ENCODE results near the gene GDA. TPM values are rescaled to one million over a fixed set of nuclear protein-coding genes. Genes with fewer than 3 reads are reported as not detected.

GDA gene
- total RNA-seq, 4 donors from 2014 or later = 0.76 to 2.4 TPM; not detected in 2

DNA sequence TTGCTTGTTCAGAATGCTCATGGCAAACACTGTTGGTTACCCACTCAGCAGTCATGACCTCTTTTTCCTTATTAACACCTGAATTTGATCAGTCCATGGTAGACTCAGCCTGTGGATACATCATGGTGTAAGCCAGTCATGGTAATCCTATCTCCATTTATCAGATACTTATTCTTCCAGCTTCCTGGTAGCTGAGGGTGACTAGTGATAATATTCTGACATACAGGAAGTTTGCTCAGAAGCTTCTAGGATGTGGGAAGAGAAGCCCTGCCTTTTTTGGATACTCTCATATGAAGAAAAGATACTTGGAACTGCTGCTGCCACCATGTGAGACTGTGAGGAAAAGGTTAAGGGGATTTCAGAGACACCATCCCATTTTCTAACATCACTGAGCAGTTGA, 7.3 kb downstream of the GDA start:
- Histone ChIP-seq H3K9me3 (no peaks in the 10 kb centered on the region), H3K4me3 (no peak overlapping the region), H3K36me3 (no peaks in the 10 kb centered on the region), H3K27me3 (peaks cover 0 to under 1% (median 0%) of the 10 kb centered on the region in 4 donors), H3K27ac (no peak overlapping the region), H3K4me1 (no peaks in the 10 kb centered on the region)
- no peak for DNase-seq
- intact Hi-C loops (cut with DNase I) = no loop called here
- no peak for TF ChIP-seq POLR2A (IDR thresholded peaks at IDR 0.05)
- no peak for TF ChIP-seq CTCF (IDR thresholded peaks at IDR 0.05)

- WGBS, 2 donors = 69 to 94% methylated on average over 3 of the region's 3 CpGs
- no peaks in the 10 kb centered on the region for H3K9me3 ChIP-seq
- TF ChIP-seq POLR2A (IDR thresholded peaks at IDR 0.05) = no peak
- TF ChIP-seq CTCF (IDR thresholded peaks at IDR 0.05) = no peak
- H3K36me3 ChIP-seq = no peaks in the 10 kb centered on the region
- DNase-seq = no peak
- no peak overlapping the region for H3K27ac ChIP-seq
- H3K4me1 ChIP-seq = no peaks in the 10 kb centered on the region
- intact Hi-C loops (cut with DNase I) = no loop called here
- no peak overlapping the region for H3K4me3 ChIP-seq
- no peaks in the 10 kb centered on the region for H3K27me3 ChIP-seq
These were observed 9.4 kb downstream of the GDA start for GRCh38 chr9:72158680-72159079.

DNA sequence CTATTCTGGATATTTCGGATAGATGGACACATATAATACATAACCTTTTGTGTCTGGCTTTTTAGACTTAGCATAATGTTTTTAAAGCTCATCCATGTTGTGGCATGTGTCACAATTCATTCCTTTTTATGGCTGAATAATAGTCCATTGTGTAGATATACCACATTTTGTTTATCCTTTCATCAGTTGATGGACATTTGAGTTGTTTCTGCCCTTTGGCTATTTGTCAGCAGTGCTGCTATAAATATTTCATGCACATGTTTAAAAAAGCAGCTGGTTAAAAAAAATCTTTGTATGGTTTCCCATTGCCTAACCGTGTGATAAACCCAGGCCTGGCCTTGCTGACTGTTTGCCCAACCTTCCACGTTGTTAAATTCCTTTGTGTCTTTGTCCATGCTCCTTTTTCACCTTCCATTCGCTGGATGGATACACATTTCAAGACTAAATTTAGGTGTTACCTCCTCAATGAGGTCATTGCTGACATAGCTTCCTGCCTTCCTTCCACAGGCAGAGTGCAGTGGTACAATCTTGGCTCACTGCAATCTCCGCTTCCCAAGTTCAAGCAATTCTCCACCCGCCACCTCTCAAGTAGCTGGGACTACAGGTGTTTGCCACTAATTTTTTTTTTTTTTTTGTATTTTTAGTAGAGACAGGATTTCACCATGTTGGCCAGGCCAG, 11.3 kb downstream of the GDA start:
- Histone ChIP-seq H3K9me3 (no peaks in the 10 kb centered on the region), H3K27me3 (no peaks in the 10 kb centered on the region), H3K27ac (no peak overlapping the region), H3K4me3 (no peak overlapping the region), H3K4me1 (no peaks in the 10 kb centered on the region), H3K36me3 (no peaks in the 10 kb centered on the region)
- 74 to 80% methylated on average over 6 of the region's 6 CpGs for WGBS, 2 donors
- TF ChIP-seq POLR2A (IDR thresholded peaks at IDR 0.05) (no peak), CTCF (IDR thresholded peaks at IDR 0.05) (no peak)
- intact Hi-C loops (cut with DNase I) = no loop called here
- DNase-seq = no peak

DNA sequence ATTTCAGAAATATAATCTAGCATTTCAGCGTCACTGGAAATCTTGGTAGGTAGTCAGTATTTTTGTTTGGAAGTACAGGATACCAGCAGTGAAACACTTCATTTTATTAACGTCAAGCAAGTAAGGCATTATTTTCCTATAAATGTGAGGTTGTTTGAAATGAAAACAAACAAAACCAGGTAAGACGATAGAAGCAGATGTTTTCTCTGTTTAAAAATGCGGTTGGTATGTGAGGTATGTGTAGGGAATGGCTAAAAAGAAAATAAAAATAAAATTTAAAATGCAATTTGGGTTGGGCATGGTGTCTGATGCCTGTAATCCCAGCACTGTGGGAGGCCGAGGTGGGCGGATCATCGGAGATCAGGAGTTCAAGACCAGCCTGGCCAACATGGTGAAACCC, 16.1 kb downstream of the GDA start:
- no peaks in the 10 kb centered on the region for H3K9me3 ChIP-seq
- no peak overlapping the region for H3K27ac ChIP-seq
- no peak overlapping the region for H3K4me3 ChIP-seq
- no peaks in the 10 kb centered on the region for H3K36me3 ChIP-seq
- no peak for DNase-seq
- H3K27me3 ChIP-seq = no peaks in the 10 kb centered on the region
- no peaks in the 10 kb centered on the region for H3K4me1 ChIP-seq
- TF ChIP-seq POLR2A (IDR thresholded peaks at IDR 0.05) (no peak), CTCF (IDR thresholded peaks at IDR 0.05) (no peak)
- intact Hi-C loops (cut with DNase I) = no loop called here
- WGBS, 2 donors = 59 to 67% methylated on average over 7 of the region's 7 CpGs

GRCh38 chr9:72165821-72166547, 16.7 kb downstream of the GDA start:
- WGBS, 2 donors = 66 to 75% methylated on average over 4 of the region's 4 CpGs
- Histone ChIP-seq H3K4me1 (no peaks in the 10 kb centered on the region), H3K9me3 (no peaks in the 10 kb centered on the region), H3K36me3 (no peaks in the 10 kb centered on the region), H3K4me3 (no peak overlapping the region), H3K27me3 (no peaks in the 10 kb centered on the region), H3K27ac (no peak overlapping the region)
- TF ChIP-seq POLR2A (IDR thresholded peaks at IDR 0.05) (no peak), CTCF (IDR thresholded peaks at IDR 0.05) (no peak)
- no peak for DNase-seq
- intact Hi-C loops (cut with DNase I) = no loop called here

Measured in esophagus squamous epithelium (tissue), 5 donors.